GM20431 (cell line): ENCODE results near the gene RPLP1.
"Not testable (repeated sequence)": the region's sequence is repeated elsewhere in the genome, so short reads cannot be mapped to it uniquely, and the experiment has no call there.

Experiments used
- in situ Hi-C: fragments of 300-500 bp; cut with MseI, MboI; formaldehyde crosslinking; loops from one replicate; pipeline ENCODE4 v1.15.0; 2020; ENCODE audit warnings: low sequenced_read_pairs; ENCODE audit not compliant: unreplicated experiment

The RPLP1 gene

GRCh38 chr15:69435985-69436384 is 16.6 kb upstream of the RPLP1 start:
- in situ Hi-C loops: no loop called here

GRCh38 chr15:69436951-69437350 is 15.7 kb upstream of the RPLP1 start:
- in situ Hi-C loops: no loop called here

DNA sequence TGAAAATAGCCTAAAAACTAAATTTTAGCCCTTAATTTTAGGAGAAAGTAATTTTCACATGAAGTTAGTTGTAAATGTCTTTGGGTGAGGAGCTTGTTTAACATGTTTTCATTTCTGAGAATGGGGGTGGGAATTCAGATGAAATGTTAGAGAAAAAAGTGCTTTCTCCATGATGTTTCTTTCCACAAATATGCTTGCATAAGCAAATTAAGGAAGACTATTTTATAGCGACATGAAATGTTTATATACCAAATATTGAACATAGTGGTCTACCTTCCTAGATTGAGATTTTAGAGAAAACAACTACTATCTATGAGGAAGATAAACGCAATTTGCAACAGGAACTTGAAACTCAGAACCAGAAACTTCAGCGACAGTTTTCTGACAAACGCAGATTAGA is 13.0 kb upstream of the RPLP1 start:
- in situ Hi-C loops: no loop called here

DNA sequence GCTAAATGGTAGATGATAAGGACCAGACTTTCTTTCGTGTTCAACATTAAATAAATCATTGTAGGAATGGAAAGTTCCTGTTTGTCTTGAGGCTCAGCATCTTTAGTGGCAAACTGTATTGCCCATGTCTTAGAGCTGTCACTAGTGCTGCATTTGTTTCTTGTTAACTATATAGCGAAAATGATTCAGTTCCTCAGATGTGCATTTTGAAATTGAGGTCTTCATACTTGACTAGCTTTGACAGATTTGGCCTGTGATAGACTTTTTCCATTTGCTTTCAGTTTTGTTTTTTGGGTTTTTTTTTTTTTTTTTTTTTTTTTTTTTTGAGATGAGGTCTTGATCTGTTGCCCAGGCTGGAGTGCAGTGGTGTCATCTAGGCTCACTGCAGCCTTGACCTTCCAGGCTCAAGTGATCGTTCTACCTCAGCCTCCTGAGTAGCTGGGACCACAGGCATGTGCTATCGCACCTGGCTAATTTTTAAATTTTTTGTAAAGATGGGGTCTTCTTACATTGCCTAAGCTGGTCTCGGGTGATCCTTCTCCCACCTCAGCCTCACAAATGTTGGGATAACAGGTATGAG is 9.5 kb upstream of the RPLP1 start:
- in situ Hi-C loops: no loop called here

DNA sequence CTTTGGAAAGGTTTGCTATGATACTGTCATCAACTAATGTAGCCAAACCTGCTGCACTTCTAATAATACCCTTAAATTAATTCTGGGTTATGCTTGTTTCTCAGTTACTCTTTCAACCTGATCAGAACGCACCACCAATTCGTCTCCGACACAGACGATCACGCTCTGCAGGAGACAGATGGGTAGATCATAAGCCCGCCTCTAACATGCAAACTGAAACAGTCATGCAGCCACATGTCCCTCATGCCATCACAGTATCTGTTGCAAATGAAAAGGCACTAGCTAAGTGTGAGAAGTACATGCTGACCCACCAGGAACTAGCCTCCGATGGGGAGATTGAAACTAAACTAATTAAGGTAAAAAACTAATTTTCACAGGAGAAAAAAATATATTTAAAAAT is 7.9 kb upstream of the RPLP1 start:
- in situ Hi-C loops: no loop called here

GRCh38 chr15:69446953-69447352 is 5.7 kb upstream of the RPLP1 start:
- in situ Hi-C loops: no loop called here

GRCh38 chr15:69450221-69450620 is 2.4 kb upstream of the RPLP1 start:
- in situ Hi-C loops: not testable (repeated sequence)

- in situ Hi-C loops: no loop called here
Measured at GRCh38 chr15:69450968-69451695, 1.5 kb upstream of the RPLP1 start.

- in situ Hi-C loops: no loop called here
Measured at GRCh38 chr15:69451951-69452691, 497 bp upstream of the RPLP1 start.

- in situ Hi-C loops: no loop called here
Measured at GRCh38 chr15:69454953-69455352, 2.3 kb downstream of the RPLP1 start.

DNA sequence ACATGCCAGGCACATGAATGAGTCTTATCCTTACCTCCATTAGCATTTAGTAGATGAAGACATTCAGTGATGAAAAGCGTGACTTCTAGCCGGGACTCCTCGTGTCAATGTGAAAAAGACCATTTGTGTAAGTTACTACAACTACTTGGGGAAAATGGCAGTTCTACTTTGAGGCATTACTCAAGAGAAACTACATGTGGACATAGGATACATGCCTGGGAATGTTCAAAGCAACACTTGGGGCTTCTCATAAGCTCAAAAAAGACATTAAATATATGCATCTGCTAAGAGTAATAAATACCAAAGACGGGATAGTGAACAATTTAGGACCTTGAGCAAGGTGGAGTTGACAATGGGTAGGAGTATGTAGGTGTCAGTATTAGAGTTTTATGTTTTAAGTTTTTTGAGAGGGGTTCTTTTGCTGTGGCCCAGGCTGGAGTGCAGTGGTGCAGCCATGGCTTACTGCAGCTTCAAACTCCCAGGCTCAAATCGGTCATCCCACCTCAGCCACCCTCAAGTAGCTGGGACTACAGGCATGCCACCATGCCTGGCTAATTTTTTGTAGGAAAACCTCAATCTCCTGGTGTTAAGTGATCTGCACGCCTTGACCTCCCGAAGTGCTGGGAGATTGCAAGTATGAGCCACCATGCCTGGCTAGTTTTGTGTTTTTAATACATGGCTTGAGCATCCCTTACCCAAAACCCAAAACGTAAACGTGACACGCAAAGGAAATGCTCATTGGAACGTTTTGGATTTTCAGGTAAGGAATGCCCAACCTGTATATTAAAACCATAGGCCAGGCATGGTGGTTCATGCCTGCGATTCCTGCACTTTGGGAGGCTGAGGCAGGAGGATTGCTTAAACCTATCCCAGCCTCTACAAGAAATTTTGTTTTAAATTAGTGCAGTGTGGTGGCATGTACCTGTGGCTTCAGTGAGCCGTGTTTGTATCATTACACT is 3.9 kb downstream of the RPLP1 start:
- in situ Hi-C loops: no loop called here

- in situ Hi-C loops: no loop called here
Measured at GRCh38 chr15:69457304-69458280, 5.0 kb downstream of the RPLP1 start.

GRCh38 chr15:69459066-69459465 is 6.4 kb downstream of the RPLP1 start:
- in situ Hi-C loops: no loop called here

DNA sequence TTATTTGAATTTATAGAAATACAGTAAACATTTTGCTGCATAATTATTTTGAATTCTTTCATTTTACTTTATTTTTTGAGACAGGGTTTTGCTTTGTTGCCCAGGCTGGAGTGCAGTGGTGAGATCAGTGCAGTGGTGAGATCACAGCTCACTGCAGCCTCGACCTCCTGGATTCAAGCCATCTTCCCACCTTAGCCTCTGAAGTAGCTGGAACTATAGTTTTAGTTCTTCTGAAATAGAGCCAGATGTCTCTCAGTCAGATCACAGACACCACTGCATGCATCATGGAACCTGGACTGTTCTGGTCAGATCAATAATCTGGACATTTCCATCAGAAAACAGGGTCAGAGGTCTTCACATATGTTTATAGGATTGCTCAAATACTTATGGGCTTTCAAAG is 7.9 kb downstream of the RPLP1 start:
- in situ Hi-C loops: no loop called here

GRCh38 chr15:69462030-69462492 is 9.4 kb downstream of the RPLP1 start:
- in situ Hi-C loops: no loop called here

- in situ Hi-C loops: no loop called here
Measured at GRCh38 chr15:69462493-69463181, 10.0 kb downstream of the RPLP1 start.

- in situ Hi-C loops: no loop called here
Measured at GRCh38 chr15:69463182-69463756, 10.7 kb downstream of the RPLP1 start.

- in situ Hi-C loops: no loop called here
Measured at GRCh38 chr15:69465253-69465652, 12.6 kb downstream of the RPLP1 start.
